Mesendoderm (in vitro differentiated cells): ENCODE results near the gene KAT7.

ENCODE experiments used
- DNase-seq: peaks from one replicate; pipeline ENCODE4 v3.0.0; 2013
- H2AK5ac ChIP-seq: 2 replicates; pipeline ENCODE4 v1.6.1; 2013; ENCODE audit warnings: low read length, inconsistent platforms
- H2BK120ac ChIP-seq: 2 replicates; pipeline ENCODE4 v1.6.1; 2013; ENCODE audit warnings: low read depth, mild to moderate bottlenecking, low read length, moderate library complexity, mixed read lengths
- H2BK15ac ChIP-seq: replicated peaks from 2 replicates; pipeline ENCODE4 v1.6.1; 2013; ENCODE audit warnings: low read depth, mild to moderate bottlenecking, moderate library complexity
- H2BK5ac ChIP-seq: 2 replicates; pipeline ENCODE4 v1.6.1; 2013; ENCODE audit warnings: low read length, inconsistent platforms
- H3K18ac ChIP-seq: 2 replicates; pipeline ENCODE4 v1.6.1; 2013; ENCODE audit warnings: mild to moderate bottlenecking, low read length, mixed read lengths
- H3K23ac ChIP-seq: one replicate; pipeline ENCODE4 v1.6.1; 2013; ENCODE audit warnings: low read length
- H3K27ac ChIP-seq: 2 replicates; pipeline ENCODE4 v1.5.1; 2013; ENCODE audit warnings: low read depth, mild to moderate bottlenecking, inconsistent platforms, low read length, moderate library complexity
- H3K27me3 ChIP-seq: 2 replicates; pipeline ENCODE4 v1.6.1; 2013; ENCODE audit warnings: low read length, control low read depth, mild to moderate bottlenecking, inconsistent platforms; ENCODE audit not compliant: insufficient read depth, poor library complexity
- H3K36me3 ChIP-seq: 2 replicates; pipeline ENCODE4 v1.6.1; 2013; ENCODE audit warnings: low read length, inconsistent platforms; ENCODE audit not compliant: control insufficient read depth, insufficient read depth
- H3K4ac ChIP-seq: one replicate; pipeline ENCODE4 v1.6.1; 2013; ENCODE audit warnings: low read depth, mild to moderate bottlenecking, low read length, moderate library complexity
- H3K4me1 ChIP-seq: 2 replicates; pipeline ENCODE4 v1.6.1; 2013; ENCODE audit warnings: low read depth, low read length, inconsistent platforms; ENCODE audit not compliant: control insufficient read depth
- H3K4me2 ChIP-seq: 2 replicates; pipeline ENCODE4 v1.6.1; 2013; ENCODE audit warnings: low read length
- H3K4me3 ChIP-seq: 2 replicates; pipeline ENCODE4 v1.5.1; 2013; ENCODE audit warnings: mild to moderate bottlenecking, low read length
- H3K56ac ChIP-seq: one replicate; pipeline ENCODE4 v1.6.1; 2013; ENCODE audit warnings: low read length
- H3K79me1 ChIP-seq: 2 replicates; pipeline ENCODE4 v1.6.1; 2013; ENCODE audit warnings: low read length, inconsistent platforms
- H3K79me2 ChIP-seq: 2 replicates; pipeline ENCODE4 v1.6.1; 2013; ENCODE audit warnings: mild to moderate bottlenecking, low read length; ENCODE audit not compliant: control insufficient read depth, insufficient read depth
- H3K9ac ChIP-seq: 2 replicates; pipeline ENCODE4 v1.6.1; 2013; ENCODE audit warnings: low read length, inconsistent platforms
- H4K5ac ChIP-seq: one replicate; pipeline ENCODE4 v1.6.1; 2013; ENCODE audit warnings: low read length
- H4K8ac ChIP-seq: one replicate; pipeline ENCODE4 v1.6.1; 2013; ENCODE audit warnings: low read depth, mild to moderate bottlenecking, control low read depth, low read length, moderate library complexity
- WGBS: extraction: QIAGEN DNeasy Blood & Tissue Kit; methylation state at CpG from one replicate; pipeline ENCODE4 v1.1.7; 2013; ENCODE audit warnings: low lambda C conversion rate, missing lambda C conversion rate; ENCODE audit not compliant: insufficient coverage; ENCODE audit errors: extremely low coverage; 5-methylcytosine and 5-hydroxymethylcytosine counted together

KAT7 gene

GRCh38 chr17:49762151-49762941 is 26.1 kb upstream of the KAT7 start:
- Histone ChIP-seq H2AK5ac (no peak overlapping the region), H4K8ac (no peak overlapping the region), H3K27me3 (no peaks in the 10 kb centered on the region), H3K4me3 (no peak overlapping the region), H3K36me3 (no peaks in the 10 kb centered on the region), H3K4me2 (no peak overlapping the region), H4K5ac (no peak overlapping the region), H3K27ac (no peak overlapping the region), H3K18ac (no peak overlapping the region), H3K9ac (peak overlapping the region; percentile 72), H2BK5ac (no peak overlapping the region), H3K79me2 (peaks cover 6% of the 10 kb centered on the region), H3K56ac (no peak overlapping the region), H3K4ac (no peak overlapping the region), H2BK120ac (no peak overlapping the region), H3K79me1 (peaks cover 8% of the 10 kb centered on the region), H3K23ac (no peak overlapping the region), H3K4me1 (peaks cover 2% of the 10 kb centered on the region), H2BK15ac (no peak overlapping the region)
- DNase-seq: no peak
- no CpG with 5 or more reads among the region's 6 CpGs for WGBS

- WGBS: no CpG with 5 or more reads among the region's 53 CpGs
- peak within 1 kb of the TSS; percentile 43 for H3K18ac ChIP-seq
Measured at GRCh38 chr17:49763735-49764558, 24.5 kb upstream of the KAT7 start, which contains the start of gene FAM117A. Gene FAM117A (minus strand): TSS chr17:49764131. CDS start chr17:49764087, 44 bp downstream.

GRCh38 chr17:49764559-49765180 is 23.8 kb upstream of the KAT7 start:
- DNase-seq: no peak
- no CpG with 5 or more reads among the region's 8 CpGs for WGBS
- Histone ChIP-seq H3K9ac (no peak overlapping the region), H3K79me2 (peaks cover 6% of the 10 kb centered on the region), H3K27ac (no peak overlapping the region), H3K79me1 (peaks cover 6% of the 10 kb centered on the region), H3K4ac (no peak overlapping the region), H2BK5ac (no peak overlapping the region), H3K4me1 (peaks cover 2% of the 10 kb centered on the region), H2AK5ac (no peak overlapping the region), H3K18ac (peak overlapping the region; percentile 12), H3K27me3 (no peaks in the 10 kb centered on the region), H4K5ac (no peak overlapping the region), H3K23ac (no peak overlapping the region), H3K4me3 (no peak overlapping the region), H2BK15ac (no peak overlapping the region), H3K36me3 (no peaks in the 10 kb centered on the region), H4K8ac (no peak overlapping the region), H3K4me2 (no peak overlapping the region), H2BK120ac (no peak overlapping the region), H3K56ac (no peak overlapping the region)

More at GRCh38 chr17:49763735-49764558, 24.5 kb upstream of the KAT7 start, which contains the start of gene FAM117A:
- peak; percentile 100 for DNase-seq
- H2BK15ac ChIP-seq: no peak within 1 kb of the TSS
- H3K4ac ChIP-seq: no peak within 1 kb of the TSS
- H3K23ac ChIP-seq: no peak within 1 kb of the TSS
- peak within 1 kb of the TSS; percentile 96 for H3K4me2 ChIP-seq
- H3K79me2 ChIP-seq: peaks cover 6% of the 10 kb centered on the region
- H4K8ac ChIP-seq: no peak within 1 kb of the TSS
- peak within 1 kb of the TSS; percentile 72 for H3K4me3 ChIP-seq
- H3K27ac ChIP-seq: no peak within 1 kb of the TSS
- peaks cover 7% of the 10 kb centered on the region for H3K79me1 ChIP-seq
- H4K5ac ChIP-seq: no peak within 1 kb of the TSS
- no peak within 1 kb of the TSS for H2BK120ac ChIP-seq
- H2AK5ac ChIP-seq: no peak within 1 kb of the TSS
- H3K27me3 ChIP-seq: no peaks in the 10 kb centered on the region
- no peak within 1 kb of the TSS for H2BK5ac ChIP-seq
- H3K36me3 ChIP-seq: no peaks in the 10 kb centered on the region
- peaks cover 2% of the 10 kb centered on the region for H3K4me1 ChIP-seq
- peak within 1 kb of the TSS; percentile 72 for H3K9ac ChIP-seq
- peak within 1 kb of the TSS; percentile 89 for H3K56ac ChIP-seq

GRCh38 chr17:49766918-49767530 is 21.5 kb upstream of the KAT7 start:
- Histone ChIP-seq H3K4me1 (peaks cover 2% of the 10 kb centered on the region), H3K56ac (no peak overlapping the region), H3K79me2 (peaks cover 6% of the 10 kb centered on the region), H3K9ac (no peak overlapping the region), H3K4ac (no peak overlapping the region), H3K27ac (no peak overlapping the region), H2BK5ac (no peak overlapping the region), H3K36me3 (no peaks in the 10 kb centered on the region), H3K27me3 (no peaks in the 10 kb centered on the region), H3K4me3 (no peak overlapping the region), H2BK15ac (no peak overlapping the region), H2BK120ac (no peak overlapping the region), H2AK5ac (no peak overlapping the region), H3K18ac (no peak overlapping the region), H3K23ac (no peak overlapping the region), H4K5ac (no peak overlapping the region), H3K79me1 (peaks cover 4% of the 10 kb centered on the region), H3K4me2 (no peak overlapping the region), H4K8ac (no peak overlapping the region)
- no peak for DNase-seq
- no CpG with 5 or more reads among the region's 3 CpGs for WGBS

GRCh38 chr17:49775546-49776260 is 12.8 kb upstream of the KAT7 start:
- Histone ChIP-seq H2BK120ac (no peak overlapping the region), H2BK15ac (no peak overlapping the region), H3K56ac (no peak overlapping the region), H3K4me1 (no peaks in the 10 kb centered on the region), H4K8ac (no peak overlapping the region), H3K4me2 (no peak overlapping the region), H3K4ac (no peak overlapping the region), H2BK5ac (no peak overlapping the region), H3K9ac (no peak overlapping the region), H3K23ac (no peak overlapping the region), H3K36me3 (no peaks in the 10 kb centered on the region), H3K27me3 (no peaks in the 10 kb centered on the region), H3K79me2 (no peaks in the 10 kb centered on the region), H2AK5ac (no peak overlapping the region), H3K27ac (no peak overlapping the region), H3K4me3 (no peak overlapping the region), H3K79me1 (no peaks in the 10 kb centered on the region), H4K5ac (no peak overlapping the region), H3K18ac (no peak overlapping the region)
- WGBS: no CpG with 5 or more reads among the region's 8 CpGs
- peak; percentile 36 for DNase-seq
